ENCODE results near the gene STPG1.
A peak's percentile ranks its signal among the peaks of the same experiment; 100 is the strongest.
"Not testable (repeated sequence)": the region's sequence is repeated elsewhere in the genome, so short reads cannot be mapped to it uniquely, and the experiment has no call there.

STPG1 gene, protein sequence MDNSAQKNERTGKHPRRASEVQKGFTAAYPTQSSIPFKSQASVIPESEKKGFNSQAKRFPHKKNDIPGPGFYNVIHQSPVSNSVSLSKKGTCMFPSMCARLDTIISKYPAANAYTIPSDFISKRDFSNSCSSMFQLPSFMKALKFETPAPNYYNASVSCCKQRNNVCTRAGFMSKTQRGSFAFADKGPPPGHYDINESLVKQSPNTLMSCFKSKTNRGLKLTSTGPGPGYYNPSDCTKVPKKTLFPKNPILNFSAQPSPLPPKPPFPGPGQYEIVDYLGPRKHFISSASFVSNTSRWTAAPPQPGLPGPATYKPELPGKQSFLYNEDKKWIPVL

GRCh38 chr1:24413350-24414163, at the start of gene STPG1:
TSS of gene STPG1 (minus strand) at chr1:24413782. CDS start at chr1:24401388, 12,394 bp downstream.
- DNase-seq (ENCODE audit: extremely low read depth, low read depth): peak; percentile 79
- no peak for TF ChIP-seq CTCF (IDR thresholded peaks at IDR 0.05; ENCODE audit: low read depth, low read length, missing control alignments)
- peak within 1 kb of the TSS; percentile 73 for H3K4me3 ChIP-seq (replicated peaks; ENCODE audit: low read depth, low read length)

DNA sequence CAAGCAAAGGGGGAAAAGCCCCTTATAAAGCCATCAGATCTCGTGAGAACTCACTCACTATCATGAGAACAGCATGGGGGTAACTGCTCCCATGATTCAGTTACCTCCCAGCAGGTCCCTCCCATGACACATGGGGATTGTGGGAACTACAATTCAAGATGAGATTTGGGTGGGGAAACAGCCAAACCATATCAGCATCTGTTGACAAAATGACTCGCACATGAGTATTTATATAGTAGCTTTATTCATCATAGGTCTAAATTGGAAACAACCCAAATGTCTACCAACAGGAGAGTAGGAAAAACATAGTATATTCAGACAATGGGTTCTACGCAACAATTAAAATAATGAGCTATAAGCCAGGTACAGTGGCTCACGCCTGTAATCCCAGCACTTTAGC, 48.5 kb upstream of the STPG1 start:
- H3K4me3 ChIP-seq (replicated peaks; ENCODE audit: low read depth, low read length); DNase-seq (ENCODE audit: extremely low read depth, low read depth): not testable (repeated sequence)

DNA sequence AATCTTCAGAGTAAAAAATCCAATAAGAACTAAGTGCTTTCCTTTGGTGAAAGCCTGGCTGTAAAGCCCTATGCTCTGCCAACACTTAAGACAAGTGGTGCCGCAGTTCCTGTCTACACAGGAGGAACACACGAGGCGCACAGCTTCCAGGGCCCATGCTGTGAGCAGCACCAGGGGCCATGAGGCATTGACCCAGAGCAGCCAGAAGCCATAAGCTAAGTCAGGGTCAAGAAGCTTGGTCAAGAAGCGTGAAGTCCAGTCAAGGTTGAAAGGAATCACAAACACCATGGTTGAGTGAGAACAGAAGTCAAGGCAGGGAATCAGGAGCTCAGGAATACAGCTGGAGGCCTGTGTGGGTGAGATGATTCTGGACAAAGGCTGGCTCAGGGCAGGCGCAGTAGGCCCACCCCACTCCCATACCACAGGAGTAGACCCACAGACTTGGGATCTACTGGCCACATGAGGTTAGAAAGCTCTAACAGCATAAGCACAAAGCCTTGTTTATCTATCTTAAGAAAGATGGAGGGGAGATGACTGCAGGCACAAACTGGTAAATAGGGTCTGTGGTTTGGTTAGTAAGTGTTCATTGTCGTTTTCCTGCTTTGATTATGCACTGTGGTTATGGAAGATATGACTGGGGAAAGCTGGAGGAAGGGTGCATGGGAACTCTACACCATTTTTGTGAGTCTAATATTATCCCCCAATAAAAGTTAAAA, 46.1 kb upstream of the STPG1 start:
- TF ChIP-seq CTCF (IDR thresholded peaks at IDR 0.05; ENCODE audit: low read depth, low read length, missing control alignments): no peak
- no peak for DNase-seq (ENCODE audit: extremely low read depth, low read depth)
- H3K4me3 ChIP-seq (replicated peaks; ENCODE audit: low read depth, low read length): no peak overlapping the region

DNA sequence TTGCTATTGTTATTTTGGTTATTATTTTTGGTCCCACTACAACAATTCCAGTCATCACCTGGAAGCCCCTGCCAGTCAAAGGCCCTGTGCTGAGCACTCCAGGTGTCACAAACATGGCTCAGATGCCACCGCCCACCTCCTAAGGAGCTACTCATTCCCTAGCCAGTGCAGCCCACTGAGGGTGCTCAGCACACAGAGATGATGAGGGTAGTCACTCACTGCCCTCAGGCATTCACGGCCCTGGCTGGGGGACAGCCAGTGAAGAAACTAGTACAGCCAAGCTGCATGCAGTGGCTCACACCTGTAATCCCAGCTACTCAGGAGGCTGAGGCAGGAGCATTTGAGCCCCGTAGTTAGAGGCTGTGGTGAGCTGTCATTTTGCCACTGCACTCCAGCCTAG, 44.3 kb upstream of the STPG1 start:
- DNase-seq (ENCODE audit: extremely low read depth, low read depth): no peak
- TF ChIP-seq CTCF (IDR thresholded peaks at IDR 0.05; ENCODE audit: low read depth, low read length, missing control alignments): no peak
- no peak overlapping the region for H3K4me3 ChIP-seq (replicated peaks; ENCODE audit: low read depth, low read length)

- DNase-seq (ENCODE audit: extremely low read depth, low read depth): no peak
- no peak for TF ChIP-seq CTCF (IDR thresholded peaks at IDR 0.05; ENCODE audit: low read depth, low read length, missing control alignments)
- H3K4me3 ChIP-seq (replicated peaks; ENCODE audit: low read depth, low read length): no peak overlapping the region
These were observed 41.7 kb upstream of the STPG1 start for GRCh38 chr1:24455272-24455671.

- TF ChIP-seq CTCF (IDR thresholded peaks at IDR 0.05; ENCODE audit: low read depth, low read length, missing control alignments): no peak
- DNase-seq (ENCODE audit: extremely low read depth, low read depth): no peak
- no peak overlapping the region for H3K4me3 ChIP-seq (replicated peaks; ENCODE audit: low read depth, low read length)
These were observed 41.1 kb upstream of the STPG1 start for GRCh38 chr1:24454673-24455072.
